ENCODE data around the gene MOCS3.
A peak's percentile ranks its signal among the peaks of the same experiment; 100 is the strongest.

The MOCS3 gene

GRCh38 chr20:50980071-50980681 is 21.6 kb downstream of the MOCS3 start:
- in situ Hi-C loops (cut with MboI; ENCODE audit: low sequenced_read_pairs, unreplicated experiment) = loop anchor here (10.0 to 25.0 kb wide), 2 partner anchors 325 to 632 kb away; no protein-coding TSS in a partner anchor
- TF ChIP-seq, protein P1, sequence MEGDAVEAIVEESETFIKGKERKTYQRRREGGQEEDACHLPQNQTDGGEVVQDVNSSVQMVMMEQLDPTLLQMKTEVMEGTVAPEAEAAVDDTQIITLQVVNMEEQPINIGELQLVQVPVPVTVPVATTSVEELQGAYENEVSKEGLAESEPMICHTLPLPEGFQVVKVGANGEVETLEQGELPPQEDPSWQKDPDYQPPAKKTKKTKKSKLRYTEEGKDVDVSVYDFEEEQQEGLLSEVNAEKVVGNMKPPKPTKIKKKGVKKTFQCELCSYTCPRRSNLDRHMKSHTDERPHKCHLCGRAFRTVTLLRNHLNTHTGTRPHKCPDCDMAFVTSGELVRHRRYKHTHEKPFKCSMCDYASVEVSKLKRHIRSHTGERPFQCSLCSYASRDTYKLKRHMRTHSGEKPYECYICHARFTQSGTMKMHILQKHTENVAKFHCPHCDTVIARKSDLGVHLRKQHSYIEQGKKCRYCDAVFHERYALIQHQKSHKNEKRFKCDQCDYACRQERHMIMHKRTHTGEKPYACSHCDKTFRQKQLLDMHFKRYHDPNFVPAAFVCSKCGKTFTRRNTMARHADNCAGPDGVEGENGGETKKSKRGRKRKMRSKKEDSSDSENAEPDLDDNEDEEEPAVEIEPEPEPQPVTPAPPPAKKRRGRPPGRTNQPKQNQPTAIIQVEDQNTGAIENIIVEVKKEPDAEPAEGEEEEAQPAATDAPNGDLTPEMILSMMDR (IDR thresholded peaks at IDR 0.05; ENCODE audit: borderline replicate concordance, control extremely low read depth, extremely low read depth, insufficient read depth, missing control alignments) = no peak
- DNase-seq (ENCODE audit: low spot score) = no peak

DNA sequence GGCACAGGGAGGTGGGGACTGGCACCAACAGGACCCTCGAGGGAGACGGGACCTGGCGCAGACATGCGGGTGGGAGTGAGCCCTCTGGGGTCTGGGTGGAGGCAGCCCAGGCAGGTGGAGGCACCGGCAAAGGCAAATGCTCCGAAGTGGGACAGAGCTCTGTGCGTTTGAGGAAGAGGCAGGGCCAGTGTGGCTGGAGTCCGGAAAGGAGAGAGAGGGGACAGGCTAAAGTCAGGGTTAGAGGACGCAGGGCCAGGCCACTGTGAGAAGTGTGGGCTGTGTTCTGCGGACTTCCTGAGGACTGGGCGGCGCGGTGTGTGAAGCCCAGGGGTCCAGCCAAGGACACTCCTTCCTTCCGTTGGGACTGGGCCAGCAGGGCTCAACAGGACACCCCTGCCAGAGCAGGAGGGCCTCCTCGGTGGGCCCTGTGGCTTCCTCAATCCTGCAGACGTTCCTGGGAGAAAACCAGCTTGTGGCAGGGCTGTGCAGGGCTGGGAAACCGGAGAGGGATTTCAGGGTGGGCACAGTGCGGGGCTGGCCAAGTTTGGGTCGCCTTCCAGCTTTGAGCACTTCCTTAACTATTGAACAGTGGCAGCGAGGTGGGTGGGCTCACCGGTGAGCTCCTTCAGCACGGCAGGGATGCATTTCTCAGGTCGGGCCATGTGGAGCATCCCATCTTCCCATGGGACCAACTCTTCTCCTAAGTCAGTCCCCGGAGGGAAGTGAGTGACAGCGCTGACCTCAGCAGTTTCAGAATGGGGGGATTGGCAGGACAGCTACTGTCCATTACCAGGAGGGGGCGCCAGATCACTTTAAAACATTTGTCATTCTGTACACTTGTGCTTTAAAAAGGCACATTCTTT is 22.5 kb downstream of the MOCS3 start:
- DNase-seq (ENCODE audit: low spot score) = peak; percentile 84
- in situ Hi-C loops (cut with MboI; ENCODE audit: low sequenced_read_pairs, unreplicated experiment) = loop anchor here (10.0 to 25.0 kb wide), 2 partner anchors 324 to 631 kb away; no protein-coding TSS in a partner anchor
- TF ChIP-seq, protein P1 (IDR thresholded peaks at IDR 0.05; ENCODE audit: borderline replicate concordance, control extremely low read depth, extremely low read depth, insufficient read depth, missing control alignments) = peak; percentile 59

- TF ChIP-seq, protein P1 (IDR thresholded peaks at IDR 0.05; ENCODE audit: borderline replicate concordance, control extremely low read depth, extremely low read depth, insufficient read depth, missing control alignments) = no peak
- DNase-seq (ENCODE audit: low spot score) = no peak
- in situ Hi-C loops (cut with MboI; ENCODE audit: low sequenced_read_pairs, unreplicated experiment) = loop anchor here (10.0 to 25.0 kb wide), 2 partner anchors 323 to 631 kb away; no protein-coding TSS in a partner anchor
Observed at GRCh38 chr20:50981714-50982048, 23.1 kb downstream of the MOCS3 start.

GRCh38 chr20:50982363-50982762 is 23.7 kb downstream of the MOCS3 start:
- TF ChIP-seq, protein P1 (IDR thresholded peaks at IDR 0.05; ENCODE audit: borderline replicate concordance, control extremely low read depth, extremely low read depth, insufficient read depth, missing control alignments) = no peak
- in situ Hi-C loops (cut with MboI; ENCODE audit: low sequenced_read_pairs, unreplicated experiment) = loop anchor here (10.0 to 25.0 kb wide), 2 partner anchors 322 to 630 kb away; no protein-coding TSS in a partner anchor
- DNase-seq (ENCODE audit: low spot score) = no peak

GRCh38 chr20:50983321-50983720 is 24.7 kb downstream of the MOCS3 start:
- no peak for DNase-seq (ENCODE audit: low spot score)
- in situ Hi-C loops (cut with MboI; ENCODE audit: low sequenced_read_pairs, unreplicated experiment) = loop anchor here (10.0 to 25.0 kb wide), 2 partner anchors 321 to 629 kb away; no protein-coding TSS in a partner anchor
- TF ChIP-seq, protein P1 (IDR thresholded peaks at IDR 0.05; ENCODE audit: borderline replicate concordance, control extremely low read depth, extremely low read depth, insufficient read depth, missing control alignments) = no peak

- TF ChIP-seq, protein P1 (IDR thresholded peaks at IDR 0.05; ENCODE audit: borderline replicate concordance, control extremely low read depth, extremely low read depth, insufficient read depth, missing control alignments) = peak; percentile 75
- DNase-seq (ENCODE audit: low spot score) = peak; percentile 75
- in situ Hi-C loops (cut with MboI; ENCODE audit: low sequenced_read_pairs, unreplicated experiment) = loop anchor here (10.0 to 25.0 kb wide), 2 partner anchors 317 to 625 kb away; no protein-coding TSS in a partner anchor
Observed at GRCh38 chr20:50987493-50988210, 29.0 kb downstream of the MOCS3 start.
